Uterus (tissue), 2 donors: ENCODE results near the gene MCUB.

Experiments used
- POLR2A ChIP-seq, 2 donors: fragments of 450-650 bp; IDR thresholded peaks; one replicate each; pipeline ENCODE4 v1.6.1; 2016; ENCODE audit warnings: antibody characterized with exemption in 2 of 2, mild to moderate bottlenecking in 1 of 2, moderate library complexity in 1 of 2
- TF ChIP-seq, protein P1 (sequence below), 4 experiments: fragments of 200-600 bp in 2 of 4; fragments of 450-650 bp in 2 of 4; sonication (generic) in 2 of 4; IDR thresholded peaks; one replicate each; pipeline ENCODE4 v1.5.1; 2016 to 2019; ENCODE audit warnings: antibody characterized with exemption in 4 of 4, mild to moderate bottlenecking in 2 of 4, moderate library complexity in 1 of 4

GRCh38 chr4:109728385-109728784 lies 168.3 kb downstream of the MCUB start:
- TF ChIP-seq, protein P1, sequence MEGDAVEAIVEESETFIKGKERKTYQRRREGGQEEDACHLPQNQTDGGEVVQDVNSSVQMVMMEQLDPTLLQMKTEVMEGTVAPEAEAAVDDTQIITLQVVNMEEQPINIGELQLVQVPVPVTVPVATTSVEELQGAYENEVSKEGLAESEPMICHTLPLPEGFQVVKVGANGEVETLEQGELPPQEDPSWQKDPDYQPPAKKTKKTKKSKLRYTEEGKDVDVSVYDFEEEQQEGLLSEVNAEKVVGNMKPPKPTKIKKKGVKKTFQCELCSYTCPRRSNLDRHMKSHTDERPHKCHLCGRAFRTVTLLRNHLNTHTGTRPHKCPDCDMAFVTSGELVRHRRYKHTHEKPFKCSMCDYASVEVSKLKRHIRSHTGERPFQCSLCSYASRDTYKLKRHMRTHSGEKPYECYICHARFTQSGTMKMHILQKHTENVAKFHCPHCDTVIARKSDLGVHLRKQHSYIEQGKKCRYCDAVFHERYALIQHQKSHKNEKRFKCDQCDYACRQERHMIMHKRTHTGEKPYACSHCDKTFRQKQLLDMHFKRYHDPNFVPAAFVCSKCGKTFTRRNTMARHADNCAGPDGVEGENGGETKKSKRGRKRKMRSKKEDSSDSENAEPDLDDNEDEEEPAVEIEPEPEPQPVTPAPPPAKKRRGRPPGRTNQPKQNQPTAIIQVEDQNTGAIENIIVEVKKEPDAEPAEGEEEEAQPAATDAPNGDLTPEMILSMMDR (IDR thresholded peaks at IDR 0.05) = no peak
- TF ChIP-seq POLR2A (IDR thresholded peaks at IDR 0.05) = no peak
